ENCODE measurements around the gene PDE8B.

Gene PDE8B

GRCh38 chr5:77214151-77214550 lies 3.7 kb downstream of the PDE8B start:
- TF ChIP-seq CTCF (IDR thresholded peaks at IDR 0.05; ENCODE audit: unreplicated experiment in 3 of 3) = no peak
- Mint-ChIP-seq H3K9me3 (no peaks in the 10 kb centered on the region), H3K27ac (no peak overlapping the region), H3K27me3 (ENCODE audit: low read depth) (peaks cover 61% of the 10 kb centered on the region), H3K36me3 (ENCODE audit: low read depth) (no peaks in the 10 kb centered on the region), H3K4me3 (peak overlapping the region in 1 of 3 experiments; percentile 32), H3K4me1 (peaks cover 5% of the 10 kb centered on the region)

- no peak overlapping the region for H3K4me3 Mint-ChIP-seq
- no peak overlapping the region for H3K27ac Mint-ChIP-seq
- H3K9me3 Mint-ChIP-seq = no peaks in the 10 kb centered on the region
- no peaks in the 10 kb centered on the region for H3K36me3 Mint-ChIP-seq (ENCODE audit: low read depth)
- TF ChIP-seq CTCF (IDR thresholded peaks at IDR 0.05; ENCODE audit: unreplicated experiment in 3 of 3) = peak in 1 of 3 experiments; percentile 17
- no peaks in the 10 kb centered on the region for H3K4me1 Mint-ChIP-seq
- peaks cover 50% of the 10 kb centered on the region for H3K27me3 Mint-ChIP-seq (ENCODE audit: low read depth)
Observed at GRCh38 chr5:77218263-77218662, 7.8 kb downstream of the PDE8B start.

- Mint-ChIP-seq H3K27me3 (ENCODE audit: low read depth) (peaks cover 33% of the 10 kb centered on the region), H3K9me3 (no peaks in the 10 kb centered on the region), H3K4me1 (no peaks in the 10 kb centered on the region), H3K36me3 (ENCODE audit: low read depth) (no peaks in the 10 kb centered on the region), H3K4me3 (no peak overlapping the region), H3K27ac (no peak overlapping the region)
- TF ChIP-seq CTCF (IDR thresholded peaks at IDR 0.05; ENCODE audit: unreplicated experiment in 3 of 3) = no peak
Observed at GRCh38 chr5:77221115-77221514, 10.6 kb downstream of the PDE8B start.

- no peak overlapping the region for H3K4me3 Mint-ChIP-seq
- no peaks in the 10 kb centered on the region for H3K36me3 Mint-ChIP-seq (ENCODE audit: low read depth)
- H3K4me1 Mint-ChIP-seq = no peaks in the 10 kb centered on the region
- H3K9me3 Mint-ChIP-seq = no peaks in the 10 kb centered on the region
- TF ChIP-seq CTCF (IDR thresholded peaks at IDR 0.05; ENCODE audit: unreplicated experiment in 3 of 3) = no peak
- no peak overlapping the region for H3K27ac Mint-ChIP-seq
- peaks cover 25% of the 10 kb centered on the region for H3K27me3 Mint-ChIP-seq (ENCODE audit: low read depth)
Observed at GRCh38 chr5:77222722-77223121, 12.2 kb downstream of the PDE8B start.

- peaks cover 25% of the 10 kb centered on the region for H3K27me3 Mint-ChIP-seq (ENCODE audit: low read depth)
- no peak for TF ChIP-seq CTCF (IDR thresholded peaks at IDR 0.05; ENCODE audit: unreplicated experiment in 3 of 3)
- no peaks in the 10 kb centered on the region for H3K36me3 Mint-ChIP-seq (ENCODE audit: low read depth)
- no peak overlapping the region for H3K27ac Mint-ChIP-seq
- no peak overlapping the region for H3K4me3 Mint-ChIP-seq
- H3K4me1 Mint-ChIP-seq = no peaks in the 10 kb centered on the region
- no peaks in the 10 kb centered on the region for H3K9me3 Mint-ChIP-seq
Observed at GRCh38 chr5:77223653-77224052, 13.2 kb downstream of the PDE8B start.

- H3K9me3 Mint-ChIP-seq = no peaks in the 10 kb centered on the region
- H3K4me1 Mint-ChIP-seq = no peaks in the 10 kb centered on the region
- peaks cover 22% of the 10 kb centered on the region for H3K27me3 Mint-ChIP-seq (ENCODE audit: low read depth)
- TF ChIP-seq CTCF (IDR thresholded peaks at IDR 0.05; ENCODE audit: unreplicated experiment in 3 of 3) = no peak
- H3K4me3 Mint-ChIP-seq = no peak overlapping the region
- no peak overlapping the region for H3K27ac Mint-ChIP-seq
- H3K36me3 Mint-ChIP-seq (ENCODE audit: low read depth) = no peaks in the 10 kb centered on the region
Observed at GRCh38 chr5:77224672-77225355, 14.3 kb downstream of the PDE8B start.

All from nephron (organoid).